GM12878 (cell line): ENCODE data around the gene HEPACAM. TPM values are rescaled to one million over a fixed set of nuclear protein-coding genes. Genes with fewer than 3 reads are reported as not detected.

ENCODE experiments used
- ATAC-seq: fragments of 200-7000 bp; cut with Tn5 transposase; 3 replicates; pipeline ENCODE4 v1.9.1; 2020; ENCODE audit warnings: mild to moderate bottlenecking, moderate library complexity
- BruUV-seq: library from RNA; stranded (reverse); fragments of 400-500 nt; replicated peaks from 2 replicates; lab custom pipeline; 2021; lab: Mats Ljungman, UMichigan
- CTCF ChIA-PET: fragments of 300-600 bp; sonication (Branson Sonifier 250); formaldehyde crosslinking; extraction: SDS; loops from one replicate; lab custom pipeline; 2021; ENCODE audit warnings: inconsistent platforms; lab: Yijun Ruan, JAX
- POLR2A ChIA-PET: fragments of 350-600 bp; formaldehyde crosslinking; extraction: SDS; loops from one replicate; lab custom pipeline; 2021; ENCODE audit warnings: inconsistent platforms; lab: Charles Lee
- RAD21 ChIA-PET: fragments of 300-600 bp; sonication (Branson Sonifier 250); formaldehyde crosslinking; loops from one replicate; lab custom pipeline; 2023; ENCODE audit warnings: antibody characterized with exemption; ENCODE audit not compliant: unreplicated experiment; lab: Charles Lee
- SMC1A ChIA-PET: fragments of 300-600 bp; sonication (Branson Sonifier 250); formaldehyde crosslinking; loops from one replicate; lab custom pipeline; 2023; ENCODE audit not compliant: unreplicated experiment, uncharacterized antibody; lab: Charles Lee
- DNase-seq: peaks from one replicate; pipeline ENCODE4 v3.0.0-alpha.2; 2011; ENCODE audit warnings: low read depth, low spot score
- FAIRE-seq: peaks from 3 replicates; lab custom pipeline; 2011; peaks lifted over from hg19 to GRCh38; lab: Jason Lieb, UNC
- H2AFZ ChIP-seq: 2 replicates; pipeline ENCODE4 v1.6.0; 2011; ENCODE audit warnings: low read depth, low read length, control low read depth; ENCODE audit not compliant: control insufficient read depth
- H3K27ac ChIP-seq: 2 replicates; pipeline ENCODE4 v1.5.1; 2011; ENCODE audit warnings: control low read depth; ENCODE audit not compliant: control insufficient read depth, insufficient read depth
- H3K27me3 ChIP-seq, 2 experiments: replicated peaks in 1 of 2; 2 replicates each; pipeline versions ENCODE4 v1.6.0 to v1.6.1; 2011; ENCODE audit warnings: low read length in 1 of 2; ENCODE audit not compliant: control insufficient read depth in 2 of 2, insufficient read depth in 2 of 2
- H3K36me3 ChIP-seq, 2 experiments: 2 replicates each; pipeline ENCODE4 v1.5.1; 2011; ENCODE audit warnings: low read length in 1 of 2; ENCODE audit not compliant: control insufficient read depth in 2 of 2, insufficient read depth in 2 of 2
- H3K4me1 ChIP-seq: 2 replicates; pipeline ENCODE4 v1.6.1; 2011; ENCODE audit warnings: mild to moderate bottlenecking, low read length, moderate library complexity, mixed read lengths; ENCODE audit not compliant: control insufficient read depth, insufficient read depth
- H3K4me2 ChIP-seq: 2 replicates; pipeline ENCODE4 v1.6.0; 2011; ENCODE audit warnings: control low read depth; ENCODE audit not compliant: control insufficient read depth, insufficient read depth
- H3K4me3 ChIP-seq: fragments of 200-600 bp; sonication (generic); 2 replicates; pipeline ENCODE4 v1.5.1; 2016
- H3K79me2 ChIP-seq: 2 replicates; pipeline ENCODE4 v1.6.0; 2011; ENCODE audit warnings: low read length; ENCODE audit not compliant: control insufficient read depth, insufficient read depth
- H3K9ac ChIP-seq: 2 replicates; pipeline ENCODE4 v1.8.0; 2011; ENCODE audit warnings: low read length, control low read depth, mixed read lengths; ENCODE audit not compliant: control insufficient read depth, insufficient read depth
- H3K9me3 ChIP-seq: replicated peaks from 3 replicates; pipeline ENCODE4 v1.5.1; 2011; ENCODE audit warnings: mild to moderate bottlenecking, low read length; ENCODE audit not compliant: control insufficient read depth, insufficient read depth
- H4K20me1 ChIP-seq: 2 replicates; pipeline ENCODE4 v1.6.0; 2011; ENCODE audit not compliant: control insufficient read depth, insufficient read depth
- BHLHE40 ChIP-seq, 2 experiments: fragments of 450-650 bp in 1 of 2; IDR thresholded peaks; 2 replicates each; pipeline ENCODE4 v1.6.1; 2011 to 2017; ENCODE audit warnings: low read depth in 2 of 2, borderline replicate concordance in 1 of 2, improper control_type of control experiment in 1 of 2, low read length in 1 of 2, mild to moderate bottlenecking in 1 of 2
- CHD2 ChIP-seq: IDR thresholded peaks from 2 replicates; pipeline ENCODE4 v1.6.1; 2011; ENCODE audit warnings: low read depth, low read length, improper control_type of control experiment, borderline replicate concordance
- CREM ChIP-seq: IDR thresholded peaks from 2 replicates; pipeline ENCODE4 v1.6.1; 2014; ENCODE audit warnings: antibody characterized with exemption, low read depth
- ESRRA ChIP-seq: IDR thresholded peaks from 2 replicates; pipeline ENCODE4 v1.6.1; 2012; ENCODE audit warnings: mild to moderate bottlenecking, low read length, improper control_type of control experiment
- EZH2 ChIP-seq: IDR thresholded peaks from 2 replicates; pipeline ENCODE4 v1.6.1; 2012; ENCODE audit warnings: low read depth, mild to moderate bottlenecking, control low read depth, inconsistent platforms, low read length, borderline replicate concordance; ENCODE audit not compliant: control insufficient read depth
- IKZF1 ChIP-seq: fragments of 450-650 bp; conservative IDR thresholded peaks from 2 replicates; pipeline ENCODE4 v1.6.1; 2017; ENCODE audit warnings: antibody characterized with exemption, mild to moderate bottlenecking
- KLF5 ChIP-seq: fragments of 450-650 bp; IDR thresholded peaks from 2 replicates; pipeline ENCODE4 v1.6.1; 2014; ENCODE audit warnings: mild to moderate bottlenecking; ENCODE audit not compliant: partially characterized antibody
- LARP7 ChIP-seq: fragments of 450-650 bp; IDR thresholded peaks from 2 replicates; pipeline ENCODE4 v1.6.1; 2017; ENCODE audit warnings: mild to moderate bottlenecking
- NFXL1 ChIP-seq: fragments of 450-650 bp; IDR thresholded peaks from 2 replicates; pipeline ENCODE4 v1.6.1; 2017; ENCODE audit warnings: antibody characterized with exemption, mild to moderate bottlenecking, borderline replicate concordance
- SMAD1 ChIP-seq: fragments of 450-650 bp; IDR thresholded peaks from 2 replicates; pipeline ENCODE4 v1.6.1; 2018; ENCODE audit warnings: mild to moderate bottlenecking, low read depth; ENCODE audit not compliant: partially characterized antibody
- SMARCA5 ChIP-seq: fragments of 450-650 bp; IDR thresholded peaks from 2 replicates; pipeline ENCODE4 v1.6.1; 2017; ENCODE audit warnings: mild to moderate bottlenecking
- TCF3 ChIP-seq: IDR thresholded peaks from 2 replicates; pipeline ENCODE4 v1.6.1; 2012; ENCODE audit warnings: low read depth, mild to moderate bottlenecking, low read length, borderline replicate concordance; ENCODE audit not compliant: insufficient read depth
- TCF7 ChIP-seq: IDR thresholded peaks from 2 replicates; pipeline ENCODE4 v1.6.1; 2014; ENCODE audit warnings: antibody characterized with exemption, borderline replicate concordance
- ZNF274 ChIP-seq: IDR thresholded peaks from one replicate; pipeline ENCODE4 v1.8.0; 2011; ENCODE audit not compliant: insufficient read length, insufficient read depth
- WGBS: methylation state at CpG from one replicate; pipeline ENCODE4 v1.1.6; 2016; ENCODE audit warnings: low lambda C conversion rate; ENCODE audit not compliant: insufficient replicate concordance, insufficient coverage; ENCODE audit errors: missing lambda C conversion rate; 5-methylcytosine and 5-hydroxymethylcytosine counted together
- in situ Hi-C: fragments of 300-500 bp; cut with MboI; formaldehyde crosslinking; loops from 9 replicates; pipeline ENCODE4 v1.14.3; 2018; ENCODE audit warnings: mixed read lengths
- intact Hi-C: fragments of 100-400 bp; cut with micrococcal nuclease; formaldehyde crosslinking; loops from one replicate; pipeline ENCODE4 v1.14.2; 2022; ENCODE audit not compliant: unreplicated experiment
- polyA plus RNA-seq, 11 experiments: library from polyadenylated mRNA; depleted of rRNA in 4 of 11; unstranded in 6 of 11; stranded (reverse) in 5 of 11; fragments of >200 nt; fragmentation: Nextera tagmentation in 4 of 11; fragmentation: Illumina TruSeq in 1 of 11; extraction: Ambion mirVana in 4 of 11; extraction: Trizol in 1 of 11; gene quantifications; 1 replicate in 1 of 11; 2 replicates in 10 of 11; pipeline versions ENCODE4 v1.2.1 to v1.2.3, GENCODE V29; 2011 to 2016; ENCODE audit warnings: inconsistent platforms in 2 of 11, missing spikeins in 2 of 11, low read depth in 1 of 11
- total RNA-seq, 4 experiments: library from RNA; depleted of rRNA in 3 of 4; stranded (reverse); fragments of >200 nt in 3 of 4; fragmentation: Illumina TruSeq in 1 of 4; extraction: Trizol in 1 of 4; gene quantifications; 2 replicates each; pipeline versions ENCODE4 v1.2.1 to v1.2.3, GENCODE V29; 2013 to 2021

Gene HEPACAM
- total and polyA plus RNA-seq, 10 of the 15 experiments (the other 5 are each of a cell fraction or from before 2014, with no cell fraction given) = 0.03 TPM; not detected in 9

DNA sequence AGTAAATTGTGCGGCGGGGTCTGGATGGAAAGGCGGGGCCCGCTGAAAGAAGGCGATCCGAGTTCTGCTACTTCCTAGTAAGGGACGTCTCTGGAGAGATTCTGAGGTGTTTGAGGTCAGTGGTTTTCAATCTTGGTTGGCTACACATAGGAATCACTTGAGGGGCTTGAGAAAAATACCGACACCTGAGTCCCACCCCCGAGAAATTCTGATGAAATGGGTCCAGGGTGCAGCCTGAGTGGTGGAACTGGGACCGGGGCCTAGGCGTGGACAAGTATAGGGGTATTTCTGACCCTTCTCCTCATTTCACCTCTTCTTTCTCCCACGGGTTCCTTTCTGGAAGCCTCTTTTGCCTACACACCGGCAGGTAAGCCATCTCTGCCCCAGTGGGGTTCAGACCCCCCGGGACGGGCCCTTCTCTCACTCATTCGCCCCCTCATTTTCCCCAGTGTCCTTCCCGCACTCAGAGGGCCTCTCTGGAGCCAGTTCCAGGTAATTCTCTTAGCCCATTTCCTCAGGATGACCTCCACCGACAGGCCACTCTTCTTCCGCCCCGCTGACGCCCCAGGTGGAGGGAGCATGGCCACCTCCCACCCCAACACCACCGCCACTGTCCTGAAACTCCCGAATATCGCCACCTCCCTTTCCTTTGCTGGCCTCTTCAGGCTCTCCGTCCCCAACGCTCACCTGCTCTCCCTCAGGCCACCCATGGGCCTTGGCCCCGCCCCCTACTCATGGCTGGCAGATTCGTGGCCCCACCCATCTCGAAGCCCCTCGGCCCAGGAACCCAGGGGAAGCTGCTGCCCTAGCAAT is 58.8 kb downstream of the HEPACAM start:
- Histone ChIP-seq H3K27me3 (peaks cover 0 to 1% of the 10 kb centered on the region in 2 experiments; a peak in 3 of 4 replicates), H3K27ac (no peak overlapping the region)
- SMC1A ChIA-PET = interaction anchor here (0.8 to 1.2 kb wide), 2 partner anchors 77 to 480 kb away, joined by 3 read pairs; partner anchors contain the start of gene CCDC15

DNA sequence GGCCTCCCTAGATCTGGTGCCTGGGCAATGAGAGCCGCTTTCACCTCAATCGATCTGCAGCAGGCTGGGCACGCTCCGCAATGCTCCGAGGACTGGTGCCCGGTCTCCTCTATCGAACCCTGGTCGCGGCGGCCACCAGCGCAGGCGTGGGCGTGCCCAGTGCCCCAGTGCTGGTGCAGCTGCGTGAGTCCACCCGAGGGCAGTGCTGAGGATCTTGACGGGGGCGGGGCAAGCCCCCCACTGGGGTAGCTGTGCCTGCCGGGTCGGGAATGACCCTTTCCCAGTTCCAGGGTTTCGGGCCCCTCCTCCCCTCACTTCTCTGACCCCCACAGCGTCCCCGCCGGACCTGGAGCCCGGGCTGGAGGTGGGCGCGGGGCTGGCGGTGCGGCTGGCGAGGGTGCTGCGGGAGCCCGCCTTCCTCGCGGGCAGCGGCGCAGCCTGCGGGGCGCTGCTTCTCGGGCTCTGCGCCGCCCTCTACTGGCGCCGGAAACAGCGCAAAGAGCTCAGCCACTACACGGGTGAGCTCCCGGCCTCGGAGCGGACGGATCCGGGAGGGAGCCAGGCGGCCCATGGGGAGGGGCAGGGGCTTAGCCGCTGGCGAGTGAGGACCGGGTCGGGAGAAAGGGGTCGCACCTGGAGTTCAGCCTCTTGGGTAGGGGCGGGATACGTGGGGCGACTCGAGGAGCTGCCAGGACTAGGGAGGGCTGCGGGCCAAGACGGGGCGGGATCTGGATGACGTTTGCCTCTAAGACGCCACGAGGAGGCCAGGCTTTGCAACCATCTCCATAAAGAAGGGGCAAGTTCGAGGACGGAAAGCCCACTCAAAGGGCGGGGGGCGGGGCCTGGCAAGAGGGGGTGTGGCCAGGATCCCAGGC is 59.7 kb downstream of the HEPACAM start:
- intact Hi-C loops (no loop called here), in situ Hi-C loops (no loop called here)
- BruUV-seq = no TSS peak
- 4% methylated on average over 50 of the region's 69 CpGs for WGBS
- ATAC-seq = peak; percentile 98
- no peaks in the 10 kb centered on the region for H3K36me3 ChIP-seq
- peak overlapping the region; percentile 78 for H3K4me3 ChIP-seq
- peaks cover 0 to 1% of the 10 kb centered on the region in 2 experiments; a peak in 3 of 4 replicates for H3K27me3 ChIP-seq
- H3K79me2 ChIP-seq = no peaks in the 10 kb centered on the region
- H3K9ac ChIP-seq = peak overlapping the region; percentile 34; the same call in 1 of the 2 replicates
- ChIA-PET RAD21 (interaction anchor here (1.2 kb wide), 1 partner anchor 231 kb away, joined by 3 read pairs; no protein-coding TSS in a partner anchor), SMC1A (interaction anchor here (0.8 to 1.2 kb wide), 2 partner anchors 77 to 481 kb away, joined by 3 read pairs; partner anchors contain the start of gene CCDC15), POLR2A (no interaction called here), CTCF (interaction anchor here (0.6 to 1.6 kb wide), 17 partner anchors 11 to 826 kb away, joined by 3 to 7 read pairs (median 3); partner anchors contain the start of genes CCDC15 and TBRG1)
- H3K27ac ChIP-seq = no peak overlapping the region
- H4K20me1 ChIP-seq = no peaks in the 10 kb centered on the region
- no peak for FAIRE-seq
- H2AFZ ChIP-seq = peak overlapping the region; percentile 95
- DNase-seq = peak; percentile 5
- no peaks in the 10 kb centered on the region for H3K4me1 ChIP-seq
- peak overlapping the region; percentile 99 for H3K4me2 ChIP-seq
- no peaks in the 10 kb centered on the region for H3K9me3 ChIP-seq
- 0 out of 2 replicates have a peak, but pooled peaks have one; percentile 23 for TF ChIP-seq TCF3
- TF ChIP-seq TCF7 = no peak
- TF ChIP-seq IKZF1 = peak; percentile 67
- 0 out of 2 replicates have a peak, but pooled peaks have one; percentile 20 for TF ChIP-seq CHD2
- TF ChIP-seq ESRRA = no peak
- TF ChIP-seq BHLHE40 (IDR thresholded peaks at IDR 0.05; ENCODE audit: borderline replicate concordance in 1 of 2, low read depth in 2 of 2, low read length in 1 of 2) = 0 out of 4 replicates have a peak, but pooled peaks have one; percentile 28 to 41
- TF ChIP-seq NFXL1 = no peak
- TF ChIP-seq KLF5 = peak; percentile 44
- TF ChIP-seq LARP7 = peak; percentile 53; the same call in 1 of the 2 replicates
- peak; percentile 74; the same call in 1 of the 2 replicates for TF ChIP-seq SMARCA5
- no peak for TF ChIP-seq EZH2
- no peak for TF ChIP-seq CREM
- no peak for TF ChIP-seq SMAD1

More for the DNA sequence above, 58.8 kb downstream of the HEPACAM start:
- in situ Hi-C loops = no loop called here
- BruUV-seq = no TSS peak
- ATAC-seq = no peak
- intact Hi-C loops = no loop called here
- POLR2A ChIA-PET = no interaction called here
- RAD21 ChIA-PET = interaction anchor here (1.2 kb wide), 1 partner anchor 232 kb away, joined by 3 read pairs; no protein-coding TSS in a partner anchor
- no peak for DNase-seq
- no peak for FAIRE-seq
- CTCF ChIA-PET = interaction anchor here (0.6 to 1.6 kb wide), 16 partner anchors 11 to 825 kb away, joined by 3 to 7 read pairs (median 4); partner anchors contain the start of genes CCDC15 and TBRG1
- Histone ChIP-seq H4K20me1 (no peaks in the 10 kb centered on the region), H3K9me3 (no peaks in the 10 kb centered on the region), H3K4me3 (peak overlapping the region; percentile 78; the same call in 1 of the 2 replicates), H2AFZ (peak overlapping the region; percentile 95), H3K79me2 (no peaks in the 10 kb centered on the region), H3K9ac (no peak overlapping the region; the same call in 1 of the 2 replicates), H3K4me1 (no peaks in the 10 kb centered on the region), H3K36me3 (no peaks in the 10 kb centered on the region), H3K4me2 (peak overlapping the region; percentile 99)
- 16% methylated on average over 30 of the region's 30 CpGs for WGBS
- TF ChIP-seq ZNF274 = no peak
